Activated CD4-positive, alpha-beta T cell treated with anti-CD3 and anti-CD28 coated beads, Interleukin-2, Interleukin-6, amounts not matched to agents 100 ng/mL and 50 ng/mL, durations not matched to agents 16 hours and 8 hours (primary cell): ENCODE measurements around the gene SCFD1.
A peak's percentile ranks its signal among the peaks of the same experiment; 100 is the strongest.
"Not testable (repeated sequence)": the region's sequence is repeated elsewhere in the genome, so short reads cannot be mapped to it uniquely, and the experiment has no call there.

Experiments
- DNase-seq: peaks from one replicate; pipeline ENCODE4 v3.0.0-alpha.2; 2020

SCFD1 gene

GRCh38 chr14:30678926-30679431 lies 56.9 kb downstream of the SCFD1 start:
- DNase-seq, result no peak

DNA sequence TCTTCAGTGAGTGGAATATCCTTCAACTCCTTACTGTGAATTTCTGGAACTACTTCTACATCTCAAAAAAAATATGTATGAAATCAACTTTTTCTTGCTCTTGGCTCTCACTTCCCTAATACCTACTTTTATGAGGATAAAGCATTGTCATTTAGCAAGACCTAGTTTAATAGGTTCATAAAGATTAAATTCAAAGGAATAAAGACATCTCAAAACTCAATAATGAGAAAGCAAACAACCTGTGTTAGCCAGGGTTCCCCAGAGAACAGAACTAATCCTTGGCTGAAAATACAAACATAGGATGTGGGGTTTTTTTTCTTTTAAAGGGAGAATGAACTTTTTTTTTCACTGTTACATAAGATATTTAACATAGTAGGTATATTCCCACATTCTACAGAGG lies 57.9 kb downstream of the SCFD1 start:
- no peak for DNase-seq

- not testable (repeated sequence) for DNase-seq
Measured at GRCh38 chr14:30680776-30681175, 58.7 kb downstream of the SCFD1 start.

GRCh38 chr14:30681752-30682355 lies 59.7 kb downstream of the SCFD1 start:
- DNase-seq, result peak; percentile 2

DNA sequence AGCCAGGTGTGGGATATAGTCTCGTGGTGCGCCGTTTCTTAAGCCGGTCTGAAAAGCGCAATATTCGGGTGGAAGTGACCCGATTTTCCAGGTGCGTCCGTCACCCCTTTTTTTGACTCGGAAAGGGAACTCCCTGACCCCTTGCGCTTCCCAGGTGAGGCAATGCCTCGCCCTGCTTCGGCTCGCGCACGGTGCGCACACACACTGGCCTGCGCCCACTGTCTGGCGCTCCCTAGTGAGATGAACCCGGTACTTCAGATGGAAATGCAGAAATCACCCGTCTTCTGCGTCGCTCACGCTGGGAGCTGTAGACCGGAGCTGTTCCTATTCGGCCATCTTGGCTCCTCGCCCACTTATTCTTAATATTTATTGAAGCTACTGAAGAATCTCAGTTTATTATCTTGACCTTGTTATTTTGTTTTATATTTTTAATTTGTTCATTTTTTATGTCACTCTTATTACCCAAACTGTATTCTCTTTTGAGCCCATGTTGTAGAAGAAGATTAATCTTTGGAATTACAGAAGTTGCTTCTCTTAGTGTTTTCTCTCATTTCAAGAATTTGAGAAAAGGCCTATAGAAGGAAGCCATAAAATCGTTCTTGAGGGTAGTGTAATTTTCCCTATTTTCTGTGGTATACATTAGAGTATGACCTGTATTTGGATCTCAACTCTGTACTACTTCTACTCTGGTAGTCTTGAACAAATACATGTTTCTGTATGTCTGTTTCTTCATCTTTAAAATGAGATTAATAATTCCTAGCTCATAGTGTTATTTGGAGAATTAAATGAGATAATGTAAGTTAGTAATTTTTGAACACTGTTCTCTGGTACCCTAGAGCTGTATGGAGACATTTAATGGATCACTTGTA lies 68.6 kb downstream of the SCFD1 start:
- peak; percentile 7 for DNase-seq

DNA sequence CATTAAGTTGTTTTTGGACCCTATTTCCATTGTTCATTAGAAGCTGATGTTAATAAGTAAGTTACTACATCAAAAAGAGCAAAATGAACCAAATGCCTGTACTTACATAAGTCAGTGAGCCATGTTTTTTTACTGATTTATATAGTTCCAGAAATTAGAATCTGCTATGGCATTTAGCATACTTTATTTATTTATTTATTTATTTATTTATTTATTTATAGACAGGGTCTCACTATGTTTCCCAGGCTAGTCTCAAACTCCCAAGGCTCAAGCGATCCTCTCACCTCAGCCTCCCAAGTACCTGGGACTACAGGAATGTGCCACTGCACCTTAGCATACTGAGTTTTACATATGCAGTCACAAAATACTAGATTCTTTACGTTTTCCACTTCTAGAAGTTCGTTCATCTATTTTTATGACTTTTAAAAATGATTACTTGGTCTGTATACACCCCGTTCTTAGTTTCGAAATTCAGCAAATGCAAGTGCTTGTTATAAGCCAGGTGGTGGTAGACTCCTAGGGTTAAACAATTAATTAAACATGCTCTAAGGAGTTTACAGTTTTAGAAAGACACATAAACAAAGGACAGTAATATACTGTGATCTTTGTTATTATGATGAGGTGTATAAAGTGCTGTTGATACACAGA lies 69.8 kb downstream of the SCFD1 start:
- DNase-seq, result no peak

- no peak for DNase-seq
Measured at GRCh38 chr14:30692669-30693068, 70.5 kb downstream of the SCFD1 start.

GRCh38 chr14:30698463-30698862 lies 76.3 kb downstream of the SCFD1 start:
- no peak for DNase-seq

- DNase-seq, result no peak
Measured at GRCh38 chr14:30706704-30707103, 84.6 kb downstream of the SCFD1 start.

DNA sequence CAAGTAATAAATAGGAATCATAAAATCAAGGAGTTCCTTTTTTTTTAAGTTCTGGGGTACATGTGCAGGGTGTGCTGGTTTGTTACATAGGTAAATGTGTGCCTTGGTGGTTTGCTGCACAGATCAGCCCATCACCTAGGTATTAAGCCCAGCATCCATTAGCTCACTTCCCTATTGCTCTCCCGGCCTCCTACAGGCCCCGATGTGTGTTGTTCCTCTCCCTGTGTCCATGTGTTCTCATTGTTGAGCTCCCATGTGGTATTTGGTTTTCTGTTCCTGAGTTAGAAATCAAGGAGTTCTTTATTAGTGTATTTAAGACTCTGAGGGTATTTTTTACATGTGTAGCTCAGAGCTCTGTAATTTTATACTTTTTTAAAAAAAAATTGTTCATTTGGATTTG lies 86.0 kb downstream of the SCFD1 start:
- no peak for DNase-seq

DNA sequence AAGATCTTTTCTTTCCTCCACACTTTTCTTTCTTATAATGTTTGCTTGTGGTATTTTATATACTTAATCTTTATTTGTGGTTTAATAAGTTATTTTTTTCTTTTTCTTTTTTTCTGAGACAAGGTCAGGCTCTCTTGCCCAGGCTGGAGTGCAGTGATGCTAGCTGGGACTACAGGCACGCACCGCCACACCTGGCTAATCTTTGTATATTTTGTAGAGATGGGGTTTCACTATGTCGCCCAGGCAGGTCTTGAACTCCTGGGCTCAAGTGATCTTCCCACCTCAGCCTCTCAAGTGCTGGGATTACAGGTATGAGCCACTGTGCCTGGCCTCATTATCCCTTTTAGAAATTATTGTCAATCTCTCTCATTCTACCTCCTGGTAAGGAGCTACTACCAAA lies 87.1 kb downstream of the SCFD1 start:
- DNase-seq, result no peak

GRCh38 chr14:30710876-30711275 lies 88.8 kb downstream of the SCFD1 start:
- no peak for DNase-seq

DNA sequence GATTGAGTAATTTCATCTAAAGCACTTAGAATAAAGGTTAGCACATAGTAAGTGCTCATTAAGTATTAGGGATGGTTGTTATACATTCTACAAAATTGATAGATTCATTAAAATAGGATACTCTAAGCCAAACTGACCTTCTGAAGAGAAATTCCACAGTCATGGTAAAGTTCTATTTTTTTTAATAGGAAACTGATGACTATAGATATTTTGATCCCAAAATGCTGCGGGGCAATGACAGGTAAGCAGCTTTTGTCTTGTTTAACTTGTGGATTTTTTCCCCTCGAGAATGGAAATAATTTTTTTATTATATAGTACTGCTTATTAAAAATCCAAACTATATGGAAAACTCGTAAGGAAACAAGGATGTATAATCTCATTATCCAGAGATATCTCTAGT lies 97.0 kb downstream of the SCFD1 start:
- DNase-seq, result no peak

DNA sequence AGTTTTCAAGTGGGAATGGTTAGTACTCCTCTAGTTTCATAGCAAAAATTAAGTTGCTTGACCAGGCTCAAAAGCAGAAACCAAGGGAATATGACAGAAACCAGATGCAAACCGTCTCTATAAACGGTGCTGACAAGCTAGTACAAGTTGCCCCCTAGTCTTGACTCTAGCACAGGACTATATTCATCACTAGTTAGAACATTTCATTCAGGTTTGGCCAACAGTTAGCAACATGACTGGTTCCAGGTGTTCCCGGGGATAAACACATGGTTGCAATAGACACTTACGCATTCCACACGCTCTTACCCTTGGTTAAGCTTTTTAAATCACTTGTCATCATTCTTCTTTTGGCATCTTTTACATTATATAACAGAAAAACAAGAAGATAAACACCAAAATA lies 103.6 kb downstream of the SCFD1 start:
- DNase-seq, result no peak

- no peak for DNase-seq
Measured at GRCh38 chr14:30728471-30728870, 106.4 kb downstream of the SCFD1 start.

- no peak for DNase-seq
Measured at GRCh38 chr14:30737916-30738315, 115.8 kb downstream of the SCFD1 start.

- no peak for DNase-seq
Measured at GRCh38 chr14:30738978-30739377, 116.9 kb downstream of the SCFD1 start.

DNA sequence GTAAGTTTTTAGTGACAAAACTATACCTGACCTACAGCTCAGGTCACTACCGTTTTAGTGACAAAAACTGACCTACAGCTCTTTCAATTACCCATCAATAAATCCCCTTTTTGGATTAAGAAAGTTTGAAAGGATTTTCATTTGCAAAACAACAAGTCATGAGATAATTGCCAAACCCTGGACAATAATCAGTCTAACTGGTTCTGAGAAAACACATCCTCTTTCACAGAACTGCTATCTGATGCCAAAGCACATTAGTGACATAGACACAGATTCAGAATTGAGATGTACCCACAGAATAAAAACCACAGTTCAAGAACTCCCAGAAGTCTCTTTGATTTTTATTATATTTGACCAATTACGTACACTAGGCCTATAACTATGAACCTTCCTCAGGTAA lies 126.2 kb downstream of the SCFD1 start:
- DNase-seq, result no peak

GRCh38 chr14:30751646-30752416 lies 129.7 kb downstream of the SCFD1 start:
- DNase-seq, result peak; percentile 3

DNA sequence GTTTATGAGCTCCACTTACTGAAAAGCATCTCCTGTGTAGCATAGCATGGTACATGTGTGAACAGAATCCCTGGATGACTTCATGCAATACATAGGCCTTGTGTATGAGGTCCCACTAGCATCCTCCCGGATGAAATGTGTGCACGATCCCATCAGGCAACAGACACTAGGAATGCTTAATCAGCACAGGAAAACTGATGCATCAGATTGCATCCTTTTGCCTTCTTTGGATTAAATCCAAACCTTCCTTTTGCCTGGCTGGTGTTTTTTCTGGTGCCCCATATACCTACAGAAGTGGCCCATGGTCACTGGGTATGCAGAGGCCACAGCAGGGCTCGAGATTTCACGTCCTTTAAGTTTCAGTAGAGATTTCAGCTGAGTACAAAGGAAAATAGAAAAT lies 131.3 kb downstream of the SCFD1 start:
- DNase-seq, result no peak

DNA sequence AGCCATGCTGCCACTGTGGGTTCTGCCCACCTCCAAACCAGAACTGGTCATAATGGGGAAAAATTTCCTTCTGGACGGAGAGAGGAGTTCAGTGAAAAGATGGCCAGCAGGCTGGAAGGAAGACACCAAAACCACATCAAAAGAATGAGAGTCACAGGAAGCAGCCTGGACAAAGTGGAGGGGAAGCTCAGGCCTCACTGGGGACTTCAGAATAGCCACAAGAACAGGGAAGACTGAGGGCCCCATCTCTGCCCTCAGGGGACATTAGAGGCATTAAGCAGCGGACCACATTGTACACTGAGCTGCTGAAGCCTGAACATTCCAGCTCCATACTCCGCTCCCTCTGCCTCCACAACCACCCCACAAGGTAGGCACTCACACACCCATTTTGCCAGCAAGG lies 132.7 kb downstream of the SCFD1 start:
- DNase-seq, result no peak

DNA sequence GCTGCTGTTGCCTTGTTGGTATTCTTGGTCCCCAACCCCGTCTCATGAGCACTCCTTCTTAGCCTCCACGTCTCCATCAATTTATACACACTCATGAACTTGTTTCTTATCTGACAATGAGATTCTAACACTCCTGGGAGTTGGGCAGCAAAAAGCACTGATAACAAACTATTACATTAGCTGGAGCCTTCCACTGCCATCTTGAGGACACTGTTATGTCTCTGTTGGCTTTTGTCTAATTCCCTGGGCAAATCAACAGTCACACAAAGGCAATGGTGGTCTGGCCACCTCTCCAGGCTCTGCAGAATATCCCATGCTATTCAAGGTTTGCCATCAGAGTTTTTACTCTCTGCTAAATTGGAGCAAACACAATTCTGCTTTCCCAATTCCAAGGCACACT lies 134.5 kb downstream of the SCFD1 start:
- no peak for DNase-seq

- DNase-seq, result no peak
Measured at GRCh38 chr14:30757082-30757481, 135.0 kb downstream of the SCFD1 start.
